HCT116 (cell line): ENCODE measurements around the gene MYLK4. TPM values are rescaled to one million over a fixed set of nuclear protein-coding genes. Genes with fewer than 3 reads are reported as not detected.

ENCODE experiments used
- ATAC-seq: fragments of 200-7000 bp; cut with Tn5 transposase; 2 replicates; pipeline ENCODE4 v1.9.1; 2020; ENCODE audit warnings: mild to moderate bottlenecking, moderate library complexity
- BruUV-seq: library from RNA; stranded (reverse); fragments of 400-500 nt; replicated peaks from 2 replicates; lab custom pipeline; 2021; lab: Mats Ljungman, UMichigan
- CTCF ChIA-PET: fragments of 300-600 bp; sonication (Branson Sonifier 250); formaldehyde crosslinking; loops from one replicate; lab custom pipeline; 2021; ENCODE audit warnings: antibody characterized with exemption; lab: Charles Lee
- POLR2A ChIA-PET: fragments of 300-600, 350-600 bp; sonication (Branson Sonifier 250); formaldehyde crosslinking; loops from one replicate; lab custom pipeline; 2021; ENCODE audit warnings: antibody characterized with exemption; lab: Charles Lee
- RAD21 ChIA-PET, 2 experiments: fragments of 300-600 bp; sonication (Branson Sonifier 250); formaldehyde crosslinking; loops; one replicate each; lab custom pipeline; 2023; ENCODE audit warnings: low total read pairs in 2 of 2; ENCODE audit not compliant: uncharacterized antibody in 2 of 2, unreplicated experiment in 2 of 2, low non-redundant PET in 1 of 2; lab: Charles Lee
- DNase-seq: peaks from one replicate; pipeline ENCODE4 v3.0.0-alpha.2; 2010; ENCODE audit warnings: low read depth, low spot score
- H2AFZ ChIP-seq: fragments of 200-600 bp; shearing (Covaris generic), sonication (generic); 2 replicates; pipeline ENCODE4 v1.6.1; 2017; ENCODE audit warnings: low read depth, mixed run types, mixed read lengths, antibody characterized with exemption, low read length; ENCODE audit not compliant: poor library complexity, severe bottlenecking
- H3K27ac ChIP-seq: 2 replicates; pipeline ENCODE4 v1.5.1; 2012; ENCODE audit warnings: low read depth, low read length
- H3K27me3 ChIP-seq: fragments of 200-600 bp; sonication (generic); 2 replicates; pipeline ENCODE4 v1.6.1; 2016; ENCODE audit warnings: mixed run types, low read length, mixed read lengths; ENCODE audit not compliant: insufficient read depth
- H3K36me3 ChIP-seq, 2 experiments: fragments of 200-500 bp in 1 of 2; fragments of 200-600 bp in 1 of 2; sonication (Bioruptor generic) in 1 of 2; sonication (generic) in 1 of 2; 2 replicates each; pipeline versions ENCODE4 v1.5.1 to v1.6.1; 2014 to 2016; ENCODE audit warnings: low read length in 2 of 2, inconsistent platforms in 1 of 2, mixed read lengths in 1 of 2, mixed run types in 1 of 2; ENCODE audit not compliant: insufficient read depth in 2 of 2, control insufficient read depth in 1 of 2
- H3K4me1 ChIP-seq, 2 experiments: fragments of 200-600 bp in 1 of 2; sonication (generic) in 1 of 2; 2 replicates each; pipeline versions ENCODE4 v1.5.1 to v1.6.1; 2012 to 2017; ENCODE audit warnings: low read length in 2 of 2, inconsistent platforms in 1 of 2, mild to moderate bottlenecking in 1 of 2, mixed read lengths in 1 of 2, mixed run types in 1 of 2, moderate library complexity in 1 of 2; ENCODE audit not compliant: insufficient read depth in 2 of 2, control insufficient read depth in 1 of 2
- H3K4me2 ChIP-seq: fragments of 200-600 bp; sonication (generic); 2 replicates; pipeline ENCODE4 v1.6.1; 2017; ENCODE audit warnings: mixed run types, low read length, mixed read lengths
- H3K4me3 ChIP-seq, 2 experiments: fragments of 200-600 bp in 1 of 2; sonication (generic) in 1 of 2; replicated peaks in 1 of 2; 2 replicates each; pipeline ENCODE4 v1.5.1; 2011 to 2016; ENCODE audit warnings: low read length in 2 of 2, control low read depth in 1 of 2, low read depth in 1 of 2, mild to moderate bottlenecking in 1 of 2, mixed read lengths in 1 of 2, mixed run types in 1 of 2
- H3K79me2 ChIP-seq: fragments of 200-600 bp; sonication (generic); 2 replicates; pipeline ENCODE4 v1.6.1; 2017; ENCODE audit warnings: mild to moderate bottlenecking, mixed run types, low read length, moderate library complexity, mixed read lengths; ENCODE audit not compliant: insufficient read depth
- H3K9ac ChIP-seq: fragments of 200-600 bp; sonication (generic); 2 replicates; pipeline ENCODE4 v1.6.1; 2016; ENCODE audit warnings: low read length, mixed read lengths
- H3K9me2 ChIP-seq: fragments of 200-600 bp; sonication (generic), shearing (Covaris generic); 2 replicates; pipeline ENCODE4 v1.6.1; 2017; ENCODE audit warnings: mixed run types, mild to moderate bottlenecking, moderate library complexity; ENCODE audit not compliant: insufficient read depth
- H3K9me3 ChIP-seq, 2 experiments: fragments of 200-500 bp in 1 of 2; fragments of 200-600 bp in 1 of 2; sonication (Bioruptor generic) in 1 of 2; sonication (generic) in 1 of 2; 2 replicates each; pipeline ENCODE4 v1.6.1; 2014 to 2017; ENCODE audit warnings: low read length in 2 of 2, mixed read lengths in 2 of 2, inconsistent platforms in 1 of 2, low read depth in 1 of 2, mild to moderate bottlenecking in 1 of 2, mixed run types in 1 of 2, moderate library complexity in 1 of 2; ENCODE audit not compliant: control insufficient read depth in 1 of 2, insufficient read depth in 1 of 2
- H4K20me1 ChIP-seq: fragments of 200-600 bp; sonication (generic), shearing (Covaris generic); 2 replicates; pipeline ENCODE4 v1.6.1; 2017; ENCODE audit warnings: mixed run types, mild to moderate bottlenecking, moderate library complexity; ENCODE audit not compliant: insufficient read depth
- ATF3 ChIP-seq: IDR thresholded peaks from 2 replicates; pipeline ENCODE4 v1.6.1; 2012
- CEBPB ChIP-seq: IDR thresholded peaks from 2 replicates; pipeline ENCODE4 v1.6.1; 2012; ENCODE audit warnings: low read depth
- CTCF ChIP-seq, 3 experiments: fragments of 200-600 bp in 1 of 3; sonication (generic) in 1 of 3; IDR thresholded peaks in 2 of 3; conservative IDR thresholded peaks in 1 of 3; 2 replicates each; pipeline ENCODE4 v1.5.1; 2012 to 2017; ENCODE audit warnings: low read depth in 2 of 3, low read length in 2 of 3, antibody characterized with exemption in 1 of 3, borderline replicate concordance in 1 of 3, control low read depth in 1 of 3, mild to moderate bottlenecking in 1 of 3, mixed read lengths in 1 of 3, mixed run types in 1 of 3, moderate library complexity in 1 of 3; ENCODE audit not compliant: insufficient read depth in 1 of 3
- EGR1 ChIP-seq: IDR thresholded peaks from 2 replicates; pipeline ENCODE4 v1.6.1; 2012; ENCODE audit warnings: low read depth
- EZH2phosphoT487 ChIP-seq: fragments of 200-600 bp; IDR thresholded peaks from 2 replicates; pipeline ENCODE4 v1.6.1; 2018; ENCODE audit warnings: antibody characterized with exemption, borderline replicate concordance
- JUND ChIP-seq: IDR thresholded peaks from 2 replicates; pipeline ENCODE4 v1.6.1; 2012
- SRF ChIP-seq: IDR thresholded peaks from 2 replicates; pipeline ENCODE4 v1.6.1; 2012; ENCODE audit warnings: low read depth
- TCF7L2 ChIP-seq: IDR thresholded peaks from 2 replicates; pipeline ENCODE4 v1.7.0; 2011; ENCODE audit warnings: borderline replicate concordance, inconsistent platforms; ENCODE audit not compliant: insufficient read depth, insufficient read length; ENCODE audit errors: extremely low read depth
- YY1 ChIP-seq: IDR thresholded peaks from 2 replicates; pipeline ENCODE4 v1.6.1; 2011; ENCODE audit warnings: low read length, low read depth, moderate library complexity, mild to moderate bottlenecking; ENCODE audit not compliant: insufficient replicate concordance; ENCODE audit errors: extremely low read depth
- ZBTB33 ChIP-seq: IDR thresholded peaks from 2 replicates; pipeline ENCODE4 v1.6.1; 2011; ENCODE audit warnings: mild to moderate bottlenecking, low read length, moderate library complexity; ENCODE audit not compliant: insufficient replicate concordance; ENCODE audit errors: extremely low read depth
- ZNF274 ChIP-seq: fragments of 200-500 bp; sonication (Bioruptor generic); IDR thresholded peaks from 2 replicates; pipeline ENCODE4 v1.6.1; 2014; ENCODE audit warnings: mild to moderate bottlenecking, low read depth, low read length, inconsistent platforms
- intact Hi-C: fragments of 100-400 bp; cut with micrococcal nuclease; formaldehyde crosslinking; loops from 2 replicates; pipeline ENCODE4 v1.10.0; 2022
- total RNA-seq: library from RNA; stranded (reverse); gene quantifications from one replicate; pipeline ENCODE4 v1.2.1, GENCODE V29; 2021; ENCODE audit not compliant: unreplicated experiment

The MYLK4 gene
- total RNA-seq, 1 experiment from 2014 or later: 0.27 TPM

GRCh38 chr6:2712102-2712501, 38.6 kb downstream of the MYLK4 start:
- BruUV-seq: no TSS peak
- Histone ChIP-seq H3K27me3 (no peaks in the 10 kb centered on the region), H3K9me2 (no peaks in the 10 kb centered on the region), H4K20me1 (no peaks in the 10 kb centered on the region), H3K4me3 (no peak overlapping the region), H3K9ac (no peak overlapping the region), H3K27ac (no peak overlapping the region), H3K4me2 (no peak overlapping the region), H3K9me3 (no peaks in the 10 kb centered on the region), H2AFZ (no peak overlapping the region), H3K36me3 (no peaks in the 10 kb centered on the region), H3K79me2 (no peaks in the 10 kb centered on the region), H3K4me1 (peaks cover 0 to 8% of the 10 kb centered on the region in 2 experiments; a peak in 2 of 4 replicates)
- TF ChIP-seq SRF (no peak), ZNF274 (no peak)
- ATAC-seq: no peak
- intact Hi-C loops: no loop called here
- POLR2A ChIA-PET: no interaction called here
- DNase-seq: no peak
- RAD21 ChIA-PET: no interaction called here
- CTCF ChIA-PET: no interaction called here

GRCh38 chr6:2710412-2710811, 40.3 kb downstream of the MYLK4 start:
- Histone ChIP-seq H3K9me3 (no peaks in the 10 kb centered on the region), H4K20me1 (no peaks in the 10 kb centered on the region), H3K9ac (no peak overlapping the region), H3K9me2 (no peaks in the 10 kb centered on the region), H2AFZ (no peak overlapping the region), H3K4me2 (no peak overlapping the region), H3K4me3 (no peak overlapping the region), H3K27ac (no peak overlapping the region), H3K79me2 (no peaks in the 10 kb centered on the region), H3K27me3 (no peaks in the 10 kb centered on the region), H3K4me1 (peaks cover 0 to 8% of the 10 kb centered on the region in 2 experiments; a peak in 2 of 4 replicates), H3K36me3 (no peaks in the 10 kb centered on the region)
- RAD21 ChIA-PET: no interaction called here
- TF ChIP-seq EZH2phosphoT487 (no peak), ZBTB33 (no peak), YY1 (no peak), CEBPB (no peak), CTCF (IDR thresholded peaks at IDR 0.05 in 2 of 3, conservative IDR thresholded peaks at IDR 0.05 in 1 of 3; ENCODE audit: borderline replicate concordance in 1 of 3, insufficient read depth in 1 of 3, low read depth in 2 of 3, low read length in 2 of 3) (no peak), EGR1 (no peak), ATF3 (no peak), SRF (no peak), JUND (no peak), TCF7L2 (no peak)
- intact Hi-C loops: no loop called here
- CTCF ChIA-PET: no interaction called here
- ATAC-seq: no peak
- DNase-seq: no peak
- POLR2A ChIA-PET: no interaction called here
- BruUV-seq: no TSS peak
